Osteoblast (primary cell): ENCODE data around the gene MYH13. TPM values are rescaled to one million over a fixed set of nuclear protein-coding genes. Genes with fewer than 3 reads are reported as not detected.

Experiments used
- DNase-seq: peaks from one replicate; pipeline ENCODE4 v3.0.0; 2011; ENCODE audit warnings: low spot score, mixed read lengths; ENCODE audit not compliant: insufficient read length; ENCODE audit errors: missing footprints
- H2AFZ ChIP-seq: 2 replicates; pipeline ENCODE4 v1.6.0; 2011; ENCODE audit warnings: mild to moderate bottlenecking, low read length
- H3K27ac ChIP-seq: 2 replicates; pipeline ENCODE4 v1.5.1; 2011; ENCODE audit warnings: mild to moderate bottlenecking, low read depth, low read length, moderate library complexity
- H3K27me3 ChIP-seq: 2 replicates; pipeline ENCODE4 v1.6.0; 2012; ENCODE audit warnings: mild to moderate bottlenecking, control low read depth, inconsistent platforms, low read length, moderate library complexity; ENCODE audit not compliant: insufficient read depth
- H3K36me3 ChIP-seq: 2 replicates; pipeline ENCODE4 v1.5.1; 2011; ENCODE audit warnings: mild to moderate bottlenecking, low read length, control low read depth, moderate library complexity; ENCODE audit not compliant: insufficient read depth
- H3K4me1 ChIP-seq: 2 replicates; pipeline ENCODE4 v1.5.1; 2011; ENCODE audit warnings: mild to moderate bottlenecking, low read length, control low read depth, moderate library complexity; ENCODE audit not compliant: insufficient read depth
- H3K4me2 ChIP-seq: 2 replicates; pipeline ENCODE4 v1.6.0; 2011; ENCODE audit warnings: mild to moderate bottlenecking, low read length; ENCODE audit not compliant: insufficient read depth
- H3K4me3 ChIP-seq: fragments of 200-600 bp; sonication (generic); 3 replicates; pipeline ENCODE4 v1.5.1; 2012; ENCODE audit warnings: mild to moderate bottlenecking, low read length, inconsistent platforms; ENCODE audit not compliant: insufficient read depth
- H3K79me2 ChIP-seq: 2 replicates; pipeline ENCODE4 v1.6.0; 2012; ENCODE audit warnings: mild to moderate bottlenecking, low read length, control low read depth, inconsistent platforms; ENCODE audit not compliant: insufficient read depth
- H3K9me3 ChIP-seq: 2 replicates; pipeline ENCODE4 v1.5.1; 2011; ENCODE audit warnings: low read depth, low read length, control low read depth
- H4K20me1 ChIP-seq: 2 replicates; pipeline ENCODE4 v1.6.0; 2012; ENCODE audit warnings: mild to moderate bottlenecking, low read length, control low read depth; ENCODE audit not compliant: insufficient read depth
- total RNA-seq: library from RNA; depleted of rRNA; stranded (reverse); fragments of >200 nt; gene quantifications from 2 replicates; pipeline ENCODE4 v1.2.3, GENCODE V29; 2012
- TF ChIP-seq, protein P1 (sequence below): IDR thresholded peaks from 2 replicates; pipeline ENCODE4 v1.5.1; 2011; ENCODE audit warnings: mild to moderate bottlenecking, low read depth, low read length, moderate library complexity; ENCODE audit errors: extremely low read depth

Gene MYH13
- total RNA-seq: not detected in 2 replicates

DNA sequence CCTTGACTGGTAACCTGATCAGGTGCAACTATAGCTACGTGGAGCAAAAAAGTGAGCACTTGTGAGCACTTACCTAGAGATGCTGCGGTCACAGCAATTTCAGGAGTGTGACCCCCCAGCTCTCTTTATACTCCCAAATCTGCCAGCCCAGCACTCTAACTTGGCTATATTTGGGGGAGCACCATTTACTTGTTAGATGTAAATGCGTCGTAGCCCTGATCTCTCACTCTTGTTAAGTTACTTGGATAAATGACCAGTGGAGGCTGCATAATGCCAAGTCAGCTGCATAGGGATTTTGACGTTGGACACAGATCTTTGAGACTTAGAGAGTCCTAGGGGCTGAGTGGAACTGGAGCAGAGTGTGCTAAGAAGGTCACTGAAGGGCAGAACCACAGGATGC, at the start of gene MYH13:
Gene MYH13 (minus strand): TSS at position 101 of the 400 bp plus-strand sequence. CDS start 8,476 bp downstream, outside the sequence.
- DNase-seq: no peak
- Histone ChIP-seq H3K27ac (no peak within 1 kb of the TSS), H3K36me3 (no peaks in the 10 kb centered on the region), H3K9me3 (no peaks in the 10 kb centered on the region), H3K4me2 (no peak within 1 kb of the TSS), H2AFZ (no peak within 1 kb of the TSS), H3K4me3 (no peak within 1 kb of the TSS), H3K79me2 (no peaks in the 10 kb centered on the region), H3K4me1 (no peaks in the 10 kb centered on the region), H4K20me1 (no peaks in the 10 kb centered on the region), H3K27me3 (no peaks in the 10 kb centered on the region)
- TF ChIP-seq, protein P1, sequence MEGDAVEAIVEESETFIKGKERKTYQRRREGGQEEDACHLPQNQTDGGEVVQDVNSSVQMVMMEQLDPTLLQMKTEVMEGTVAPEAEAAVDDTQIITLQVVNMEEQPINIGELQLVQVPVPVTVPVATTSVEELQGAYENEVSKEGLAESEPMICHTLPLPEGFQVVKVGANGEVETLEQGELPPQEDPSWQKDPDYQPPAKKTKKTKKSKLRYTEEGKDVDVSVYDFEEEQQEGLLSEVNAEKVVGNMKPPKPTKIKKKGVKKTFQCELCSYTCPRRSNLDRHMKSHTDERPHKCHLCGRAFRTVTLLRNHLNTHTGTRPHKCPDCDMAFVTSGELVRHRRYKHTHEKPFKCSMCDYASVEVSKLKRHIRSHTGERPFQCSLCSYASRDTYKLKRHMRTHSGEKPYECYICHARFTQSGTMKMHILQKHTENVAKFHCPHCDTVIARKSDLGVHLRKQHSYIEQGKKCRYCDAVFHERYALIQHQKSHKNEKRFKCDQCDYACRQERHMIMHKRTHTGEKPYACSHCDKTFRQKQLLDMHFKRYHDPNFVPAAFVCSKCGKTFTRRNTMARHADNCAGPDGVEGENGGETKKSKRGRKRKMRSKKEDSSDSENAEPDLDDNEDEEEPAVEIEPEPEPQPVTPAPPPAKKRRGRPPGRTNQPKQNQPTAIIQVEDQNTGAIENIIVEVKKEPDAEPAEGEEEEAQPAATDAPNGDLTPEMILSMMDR: no peak

GRCh38 chr17:10421900-10422542, 49.2 kb upstream of the MYH13 start, which contains the start of gene MYH8:
Gene MYH8, minus strand, starts transcription at chr17:10421950. Its CDS starts 1,723 bp downstream, at chr17:10420227.
- Histone ChIP-seq H3K36me3 (no peaks in the 10 kb centered on the region), H3K27ac (no peak within 1 kb of the TSS), H3K27me3 (no peaks in the 10 kb centered on the region), H3K79me2 (no peaks in the 10 kb centered on the region), H3K9me3 (peaks cover 3% of the 10 kb centered on the region), H2AFZ (no peak within 1 kb of the TSS), H3K4me3 (no peak within 1 kb of the TSS), H3K4me1 (no peaks in the 10 kb centered on the region), H4K20me1 (no peaks in the 10 kb centered on the region), H3K4me2 (no peak within 1 kb of the TSS)
- TF ChIP-seq, protein P1: no peak
- DNase-seq: no peak

DNA sequence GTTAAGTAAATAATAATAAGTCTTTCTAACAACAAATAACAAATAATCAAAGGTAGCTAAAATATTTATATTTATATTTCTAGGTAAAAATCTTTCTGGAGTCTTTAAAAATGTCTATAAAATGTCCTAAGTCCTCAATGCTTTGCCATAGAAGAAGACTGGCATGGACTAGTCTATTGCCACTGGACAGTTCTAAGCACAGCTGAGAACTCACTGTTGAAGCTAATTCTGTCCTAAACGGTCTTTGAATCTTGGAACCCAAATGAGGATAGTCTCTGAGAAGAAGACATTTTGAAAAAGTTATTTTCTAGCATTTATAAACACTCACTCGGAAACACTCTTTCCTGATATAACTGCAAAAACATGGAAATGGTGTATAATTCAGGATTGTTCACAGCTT, 48.4 kb upstream of the MYH13 start:
- no peaks in the 10 kb centered on the region for H3K36me3 ChIP-seq
- DNase-seq: no peak
- H2AFZ ChIP-seq: no peak overlapping the region
- H3K4me1 ChIP-seq: no peaks in the 10 kb centered on the region
- no peaks in the 10 kb centered on the region for H3K79me2 ChIP-seq
- H3K4me2 ChIP-seq: no peak overlapping the region
- peaks cover 3% of the 10 kb centered on the region for H3K9me3 ChIP-seq
- H3K27me3 ChIP-seq: no peaks in the 10 kb centered on the region
- no peak overlapping the region for H3K27ac ChIP-seq
- H3K4me3 ChIP-seq: no peak overlapping the region
- no peaks in the 10 kb centered on the region for H4K20me1 ChIP-seq
- TF ChIP-seq, protein P1: no peak

- no peaks in the 10 kb centered on the region for H3K79me2 ChIP-seq
- peaks cover 3% of the 10 kb centered on the region for H3K9me3 ChIP-seq
- no peaks in the 10 kb centered on the region for H4K20me1 ChIP-seq
- H3K27me3 ChIP-seq: no peaks in the 10 kb centered on the region
- TF ChIP-seq, protein P1: no peak
- no peak overlapping the region for H3K4me3 ChIP-seq
- H3K36me3 ChIP-seq: no peaks in the 10 kb centered on the region
- H3K4me2 ChIP-seq: no peak overlapping the region
- no peak overlapping the region for H3K27ac ChIP-seq
- no peaks in the 10 kb centered on the region for H3K4me1 ChIP-seq
- no peak for DNase-seq
- no peak overlapping the region for H2AFZ ChIP-seq
These were observed 48.0 kb upstream of the MYH13 start for GRCh38 chr17:10420811-10421210.
